Coronary artery (tissue), 2 donors: ENCODE results near the gene TAS2R50.

Experiments used
- DNase-seq: peaks from one replicate; pipeline ENCODE4 v3.0.0-alpha.2; 2017; ENCODE audit warnings: low spot score
- H3K27ac ChIP-seq, 2 donors: fragments of 200-600 bp; sonication (generic); one replicate each; pipeline ENCODE4 v1.5.1; 2016 to 2019
- H3K4me3 ChIP-seq: fragments of 200-600 bp; sonication (generic); 2 replicates; pipeline ENCODE4 v1.5.1; 2016; ENCODE audit warnings: mild to moderate bottlenecking, moderate library complexity
- CTCF ChIP-seq: fragments of 200-600 bp; sonication (generic); IDR thresholded peaks from one replicate; pipeline ENCODE4 v1.5.1; 2019; ENCODE audit warnings: antibody characterized with exemption

TAS2R50 gene

GRCh38 chr12:11015775-11016430 lies 29.2 kb upstream of the TAS2R50 start:
- Histone ChIP-seq H3K27ac (no peak overlapping the region), H3K4me3 (no peak overlapping the region)
- no peak for TF ChIP-seq CTCF

DNA sequence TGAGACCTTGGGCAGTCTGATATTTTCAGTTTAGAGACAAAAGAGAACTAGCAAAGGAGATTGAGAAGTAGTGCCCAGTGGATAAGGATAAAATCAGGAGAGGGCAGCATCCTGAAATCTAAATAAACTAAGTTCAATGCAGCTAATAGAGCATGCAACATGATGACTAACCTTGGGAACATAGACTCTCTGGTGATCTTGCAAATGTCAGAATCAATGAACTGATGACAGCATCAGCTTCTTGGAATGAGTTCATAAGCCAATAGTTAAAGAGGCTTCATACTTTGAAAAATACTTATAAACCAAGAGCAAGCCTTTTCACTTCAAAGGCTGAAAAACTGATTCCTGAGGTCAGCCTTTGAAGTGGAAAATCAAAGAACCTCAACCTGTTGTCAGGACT lies 27.5 kb upstream of the TAS2R50 start:
- H3K4me3 ChIP-seq = no peak overlapping the region
- DNase-seq = no peak
- no peak for TF ChIP-seq CTCF
- no peak overlapping the region for H3K27ac ChIP-seq

More at GRCh38 chr12:11015775-11016430, 29.2 kb upstream of the TAS2R50 start:
- no peak for DNase-seq

GRCh38 chr12:11007608-11008007 lies 20.9 kb upstream of the TAS2R50 start:
- no peak overlapping the region for H3K4me3 ChIP-seq
- no peak for TF ChIP-seq CTCF
- DNase-seq = no peak
- no peak overlapping the region for H3K27ac ChIP-seq

DNA sequence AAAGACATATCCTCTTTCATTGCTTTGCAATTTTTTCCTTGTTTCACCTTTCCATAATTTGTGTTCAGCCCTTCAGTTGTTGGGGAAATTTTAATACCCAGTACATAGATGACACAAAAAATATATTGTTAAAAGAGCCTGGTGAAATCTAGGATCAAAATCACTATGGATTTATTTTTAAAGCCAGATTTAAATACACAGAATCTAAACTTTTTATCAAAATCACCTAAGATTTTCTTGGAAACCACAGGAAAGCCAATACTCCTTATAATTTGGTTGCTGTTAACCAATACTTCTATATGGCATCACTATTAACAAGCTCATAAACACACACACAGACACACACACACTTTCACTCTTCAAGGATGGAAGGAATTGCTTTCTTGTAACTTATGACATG lies 11.5 kb upstream of the TAS2R50 start, which contains the start of gene TAS2R20:
Gene TAS2R20, minus strand, starts transcription at position 101 of the 400 bp plus-strand sequence. CDS start 429 bp downstream, outside the sequence.
- no peak for TF ChIP-seq CTCF
- no peak for DNase-seq
- no peak within 1 kb of the TSS for H3K4me3 ChIP-seq
- no peak within 1 kb of the TSS for H3K27ac ChIP-seq

DNA sequence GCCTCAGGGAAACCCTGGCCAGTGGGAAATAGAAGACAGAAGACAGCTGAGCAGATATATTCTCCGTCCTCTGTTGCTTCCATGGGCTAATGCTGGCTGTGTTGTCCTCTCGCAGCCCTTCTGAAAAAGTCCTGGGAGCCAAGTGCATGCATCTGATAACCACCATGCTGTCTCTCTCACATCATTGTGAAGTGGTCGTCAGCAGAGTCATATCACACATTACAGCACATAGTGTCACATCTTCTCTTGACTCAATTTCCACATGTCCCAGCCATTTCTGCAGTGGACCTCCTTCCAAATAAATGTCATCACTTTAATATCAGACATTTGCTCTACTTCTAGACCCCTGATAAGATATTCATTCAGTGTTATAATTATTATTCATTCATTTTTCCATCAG lies 7.6 kb upstream of the TAS2R50 start:
- no peak overlapping the region for H3K4me3 ChIP-seq

DNA sequence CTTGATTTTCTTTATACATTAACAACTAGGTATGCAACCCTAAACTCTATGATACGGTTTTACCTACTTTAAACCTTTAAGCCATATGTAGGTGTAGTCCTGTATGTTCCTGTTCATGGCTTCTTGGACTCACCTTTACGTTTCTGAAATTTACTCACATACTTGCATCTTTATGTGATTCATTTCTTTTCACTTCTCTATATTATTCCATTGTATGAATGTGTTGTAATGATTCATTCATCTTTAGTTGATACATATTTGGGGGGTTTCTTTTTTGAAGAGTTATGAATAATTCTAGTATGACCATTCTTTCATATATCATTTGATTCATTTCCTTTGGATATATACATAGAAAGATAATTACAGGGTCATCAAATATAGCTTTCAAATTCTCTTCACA lies 2.4 kb upstream of the TAS2R50 start:
- DNase-seq = no peak
- Histone ChIP-seq H3K4me3 (no peak overlapping the region), H3K27ac (no peak overlapping the region)
- TF ChIP-seq CTCF = no peak

More for the DNA sequence above, 7.6 kb upstream of the TAS2R50 start:
- no peak overlapping the region for H3K27ac ChIP-seq
- no peak for TF ChIP-seq CTCF
- no peak for DNase-seq

GRCh38 chr12:10982244-10982643 lies 4.5 kb downstream of the TAS2R50 start:
- Histone ChIP-seq H3K4me3 (no peak overlapping the region), H3K27ac (no peak overlapping the region)
- no peak for TF ChIP-seq CTCF
- DNase-seq = no peak
